H1 (cell line): ENCODE measurements around the gene USP54. TPM values are rescaled to one million over a fixed set of nuclear protein-coding genes. Genes with fewer than 3 reads are reported as not detected.
"Not testable (repeated sequence)": the region's sequence is repeated elsewhere in the genome, so short reads cannot be mapped to it uniquely, and the experiment has no call there.

Experiments
- CTCF ChIA-PET: fragments of 300-600 bp; sonication (Branson Sonifier 250); formaldehyde crosslinking; loops from one replicate; lab custom pipeline; 2021; ENCODE audit not compliant: partially characterized antibody; lab: Charles Lee
- POLR2A ChIA-PET: fragments of 300-600 bp; sonication (Branson Sonifier 250); formaldehyde crosslinking; loops from one replicate; lab custom pipeline; 2021; ENCODE audit warnings: inconsistent platforms; ENCODE audit not compliant: partially characterized antibody; lab: Charles Lee
- DNase-seq, 2 experiments: peaks; one replicate each; pipeline versions ENCODE4 v3.0.0 to v3.0.0-alpha.2; 2010 to 2022; ENCODE audit warnings: low spot score in 2 of 2, low read depth in 1 of 2, mixed read lengths in 1 of 2
- FAIRE-seq: peaks from 2 replicates; lab custom pipeline; 2011; peaks lifted over from hg19 to GRCh38; lab: Jason Lieb, UNC
- H2AFZ ChIP-seq: 2 replicates; pipeline ENCODE4 v1.8.1; 2012; ENCODE audit warnings: low read length, inconsistent platforms
- H2AK5ac ChIP-seq: 2 replicates; pipeline ENCODE4 v1.6.1; 2013; ENCODE audit warnings: low read depth, low read length
- H2BK120ac ChIP-seq: replicated peaks from 2 replicates; pipeline ENCODE3; 2013; ENCODE audit warnings: low read depth, low read length, inconsistent platforms
- H2BK12ac ChIP-seq: 2 replicates; pipeline ENCODE4 v1.6.1; 2013; ENCODE audit warnings: low read depth, low read length
- H2BK15ac ChIP-seq: 2 replicates; pipeline ENCODE4 v1.6.1; 2013; ENCODE audit warnings: low read length
- H2BK20ac ChIP-seq: 2 replicates; pipeline ENCODE4 v1.6.1; 2013; ENCODE audit warnings: low read length
- H2BK5ac ChIP-seq: 2 replicates; pipeline ENCODE4 v1.6.1; 2013; ENCODE audit warnings: low read depth, low read length
- H3K14ac ChIP-seq: 2 replicates; pipeline ENCODE4 v1.6.1; 2013; ENCODE audit warnings: inconsistent platforms; ENCODE audit not compliant: insufficient read length
- H3K18ac ChIP-seq: 2 replicates; pipeline ENCODE4 v1.6.1; 2013; ENCODE audit warnings: low read length; ENCODE audit errors: extremely low read depth
- H3K23ac ChIP-seq: 2 replicates; pipeline ENCODE4 v1.6.1; 2013; ENCODE audit warnings: inconsistent platforms; ENCODE audit not compliant: insufficient read length
- H3K23me2 ChIP-seq: 2 replicates; pipeline ENCODE4 v1.6.1; 2013; ENCODE audit warnings: low read depth, low read length
- H3K27ac ChIP-seq: 2 replicates; pipeline ENCODE4 v1.6.1; 2011; ENCODE audit warnings: low read depth, low read length, inconsistent platforms
- H3K27me3 ChIP-seq, 4 experiments: replicated peaks in 1 of 4; 1 replicate in 1 of 4; 2 replicates in 3 of 4; pipeline versions ENCODE4 v1.6.1 to v1.8.1; 2011 to 2013; ENCODE audit warnings: low read length in 3 of 4, mild to moderate bottlenecking in 3 of 4, inconsistent platforms in 2 of 4, mixed read lengths in 2 of 4, moderate library complexity in 1 of 4; ENCODE audit not compliant: control insufficient read depth in 3 of 4, insufficient read depth in 3 of 4; ENCODE audit errors: extremely low read depth in 1 of 4
- H3K36me3 ChIP-seq, 4 experiments: 2 replicates each; pipeline versions ENCODE4 v1.6.1 to v1.8.1; 2011 to 2013; ENCODE audit warnings: mild to moderate bottlenecking in 4 of 4, low read length in 3 of 4, moderate library complexity in 2 of 4, control low read depth in 1 of 4, inconsistent platforms in 1 of 4; ENCODE audit not compliant: insufficient read depth in 4 of 4, control insufficient read depth in 2 of 4
- H3K4ac ChIP-seq: replicated peaks from 2 replicates; pipeline ENCODE3; 2013; ENCODE audit warnings: low read length, low read depth, mixed read lengths, inconsistent platforms; ENCODE audit not compliant: insufficient read length
- H3K4me1 ChIP-seq, 4 experiments: replicated peaks in 1 of 4; 1 replicate in 1 of 4; 2 replicates in 3 of 4; pipeline versions ENCODE4 v1.6.1 to v1.8.1; 2011 to 2013; ENCODE audit warnings: low read length in 3 of 4, inconsistent platforms in 2 of 4, mixed read lengths in 1 of 4; ENCODE audit not compliant: insufficient read depth in 4 of 4, control insufficient read depth in 3 of 4
- H3K4me2 ChIP-seq, 2 experiments: 2 replicates each; pipeline versions ENCODE4 v1.6.1 to v1.8.1; 2011 to 2013; ENCODE audit warnings: low read depth in 2 of 2, low read length in 2 of 2, control low read depth in 1 of 2, inconsistent platforms in 1 of 2, mild to moderate bottlenecking in 1 of 2; ENCODE audit not compliant: insufficient read depth in 1 of 2
- H3K4me3 ChIP-seq, 4 experiments: fragments of 200-600, 300-600 bp in 1 of 4; sonication (generic), shearing (Covaris generic), sonication (Bioruptor Twin) in 1 of 4; 2 replicates each; pipeline versions ENCODE4 v1.5.1 to v1.8.1; 2011 to 2016; ENCODE audit warnings: low read length in 4 of 4, low read depth in 3 of 4, control low read depth in 2 of 4, inconsistent platforms in 2 of 4, mild to moderate bottlenecking in 2 of 4, mixed read lengths in 1 of 4, moderate library complexity in 1 of 4; ENCODE audit not compliant: insufficient read depth in 2 of 4; ENCODE audit errors: extremely low read depth in 1 of 4
- H3K56ac ChIP-seq: replicated peaks from 2 replicates; pipeline ENCODE3; 2013; ENCODE audit warnings: low read depth, mild to moderate bottlenecking, mixed read lengths, low read length, inconsistent platforms; ENCODE audit not compliant: insufficient read length
- H3K79me1 ChIP-seq: 2 replicates; pipeline ENCODE4 v1.6.1; 2013; ENCODE audit warnings: low read depth, low read length, control low read depth
- H3K79me2 ChIP-seq, 2 experiments: 2 replicates each; pipeline versions ENCODE4 v1.6.1 to v1.8.1; 2012 to 2013; ENCODE audit warnings: low read length in 2 of 2, mild to moderate bottlenecking in 2 of 2, inconsistent platforms in 1 of 2; ENCODE audit not compliant: insufficient read depth in 2 of 2, control insufficient read depth in 1 of 2
- H3K9ac ChIP-seq, 4 experiments: replicated peaks in 1 of 4; 1 replicate in 1 of 4; 2 replicates in 3 of 4; pipeline versions ENCODE4 v1.6.1 to v1.8.1; 2011 to 2013; ENCODE audit warnings: low read depth in 3 of 4, low read length in 3 of 4, control low read depth in 2 of 4, mild to moderate bottlenecking in 2 of 4, moderate library complexity in 2 of 4, inconsistent platforms in 1 of 4; ENCODE audit errors: extremely low read depth in 1 of 4
- H3K9me3 ChIP-seq, 2 experiments: 2 replicates each; pipeline versions ENCODE4 v1.6.1 to v1.8.1; 2012 to 2013; ENCODE audit warnings: mild to moderate bottlenecking in 2 of 2, moderate library complexity in 2 of 2, control low read depth in 1 of 2, inconsistent platforms in 1 of 2, low read depth in 1 of 2, low read length in 1 of 2, mixed read lengths in 1 of 2; ENCODE audit not compliant: insufficient read depth in 2 of 2
- H4K20me1 ChIP-seq, 2 experiments: replicated peaks in 1 of 2; 2 replicates each; pipeline versions ENCODE3 to v1.8.1; 2011 to 2013; ENCODE audit warnings: inconsistent platforms in 2 of 2, low read length in 2 of 2, mild to moderate bottlenecking in 1 of 2; ENCODE audit not compliant: insufficient read depth in 2 of 2, control insufficient read depth in 1 of 2
- H4K5ac ChIP-seq: 2 replicates; pipeline ENCODE4 v1.6.1; 2013; ENCODE audit warnings: low read length, low read depth, mixed read lengths, inconsistent platforms; ENCODE audit not compliant: insufficient read length
- H4K8ac ChIP-seq: 2 replicates; pipeline ENCODE4 v1.8.0; 2013; ENCODE audit warnings: mild to moderate bottlenecking, moderate library complexity, low read length, inconsistent platforms; ENCODE audit not compliant: insufficient read depth; ENCODE audit errors: extremely low read depth
- H4K91ac ChIP-seq: replicated peaks from 2 replicates; pipeline ENCODE3; 2013; ENCODE audit warnings: low read length, mixed read lengths, inconsistent platforms; ENCODE audit not compliant: insufficient read length
- WGBS, 2 experiments: shearing (Covaris generic) in 1 of 2; methylation state at CpG; one replicate each; pipeline versions ENCODE4 v1.1.6 to v1.1.7; 2013 to 2015; ENCODE audit warnings: low lambda C conversion rate in 2 of 2, mixed read lengths in 2 of 2, inconsistent platforms in 1 of 2, low coverage in 1 of 2, missing lambda C conversion rate in 1 of 2; ENCODE audit not compliant: insufficient replicate concordance in 2 of 2, insufficient coverage in 1 of 2, insufficient read length in 1 of 2; ENCODE audit errors: extremely low coverage in 1 of 2, missing lambda C conversion rate in 1 of 2; 5-methylcytosine and 5-hydroxymethylcytosine counted together
- polyA plus RNA-seq, 7 experiments: library from polyadenylated mRNA; depleted of rRNA in 3 of 7; stranded (reverse) in 5 of 7; unstranded in 2 of 7; fragments of >200 nt in 5 of 7; fragments of 200-250 nt in 2 of 7; gene quantifications; 1 replicate in 5 of 7; 2 replicates in 1 of 7; 4 replicates in 1 of 7; pipeline versions ENCODE4 v1.2.1 to v1.2.3, GENCODE V29; 2011 to 2013; ENCODE audit warnings: missing spikeins in 2 of 7, mixed read lengths in 2 of 7
- total RNA-seq: library from RNA; stranded (reverse); fragmentation: NEBNext Ultra II Directional; extraction: Animal tissue kit (Norgen Biotek cat#: 25700); gene quantifications from 2 replicates; pipeline ENCODE4 v1.2.1, GENCODE V29; 2021

USP54 gene
- total and polyA plus RNA-seq, 2 of the 8 experiments (the other 6 are each of a cell fraction or from before 2014, with no cell fraction given) = 46.2 to 65.6 TPM

DNA sequence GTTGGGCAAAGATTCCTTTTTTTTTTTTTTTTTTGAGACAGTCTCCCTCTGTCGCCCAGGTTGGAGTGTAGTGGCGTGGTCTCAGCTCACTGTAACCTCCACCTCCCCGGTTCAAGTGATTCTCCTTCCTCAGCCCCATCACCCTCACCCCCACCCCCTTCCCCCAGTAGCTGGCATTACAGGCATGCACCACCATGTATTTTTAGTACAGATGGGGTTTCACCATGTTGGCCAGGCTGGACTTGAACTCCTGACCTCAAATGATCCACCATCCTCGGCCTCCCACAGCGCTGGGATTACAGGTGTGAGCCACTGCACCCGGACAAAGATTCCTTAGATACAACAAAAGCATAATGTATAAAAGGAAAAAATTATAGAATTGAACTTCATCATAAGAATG, 12.2 kb downstream of the USP54 start:
- H3K79me2 ChIP-seq = peaks cover 0 to 33% of the 10 kb centered on the region in 2 experiments; a peak in 2 of 4 replicates
- H2BK12ac ChIP-seq, H4K91ac ChIP-seq, H3K18ac ChIP-seq, H3K27me3 ChIP-seq, H3K36me3 ChIP-seq, CTCF ChIA-PET, H3K56ac ChIP-seq, H3K9ac ChIP-seq, H3K4me3 ChIP-seq, H3K23me2 ChIP-seq, H3K27ac ChIP-seq, H3K4me1 ChIP-seq, H4K5ac ChIP-seq, H4K8ac ChIP-seq, DNase-seq, H3K14ac ChIP-seq, H3K4ac ChIP-seq, H2BK120ac ChIP-seq, H3K23ac ChIP-seq, H3K79me1 ChIP-seq, H2BK15ac ChIP-seq, FAIRE-seq, H3K4me2 ChIP-seq, H2AFZ ChIP-seq, H2BK5ac ChIP-seq, H3K9me3 ChIP-seq, H2AK5ac ChIP-seq, H4K20me1 ChIP-seq, H2BK20ac ChIP-seq: not testable (repeated sequence)
- WGBS, 2 experiments = 91% methylated on average over 3 of the region's 6 CpGs; no CpG with 5 or more reads in 1 of the 2 experiments
- POLR2A ChIA-PET = interaction anchor here (0.7 kb wide), 1 partner anchor 90 kb away, joined by 3 read pairs; no protein-coding TSS in a partner anchor
